Stimulated activated CD4-positive, alpha-beta T cell treated with anti-CD3 and anti-CD28 coated beads, TNF-alpha, amount 100 ng/mL, for 4 hours (primary cell): ENCODE data around the gene RGS9.

Source experiments
- DNase-seq, 3 experiments: peaks; one replicate each; pipeline ENCODE4 v3.0.0-alpha.2; 2020; ENCODE audit warnings: low read depth in 3 of 3

RGS9 gene

GRCh38 chr17:65181237-65182061 lies 44.3 kb downstream of the RGS9 start:
- no peak for DNase-seq

- DNase-seq = no peak
These were observed 45.1 kb downstream of the RGS9 start for GRCh38 chr17:65182233-65182632.

GRCh38 chr17:65183736-65184135 lies 46.6 kb downstream of the RGS9 start:
- DNase-seq = no peak

DNA sequence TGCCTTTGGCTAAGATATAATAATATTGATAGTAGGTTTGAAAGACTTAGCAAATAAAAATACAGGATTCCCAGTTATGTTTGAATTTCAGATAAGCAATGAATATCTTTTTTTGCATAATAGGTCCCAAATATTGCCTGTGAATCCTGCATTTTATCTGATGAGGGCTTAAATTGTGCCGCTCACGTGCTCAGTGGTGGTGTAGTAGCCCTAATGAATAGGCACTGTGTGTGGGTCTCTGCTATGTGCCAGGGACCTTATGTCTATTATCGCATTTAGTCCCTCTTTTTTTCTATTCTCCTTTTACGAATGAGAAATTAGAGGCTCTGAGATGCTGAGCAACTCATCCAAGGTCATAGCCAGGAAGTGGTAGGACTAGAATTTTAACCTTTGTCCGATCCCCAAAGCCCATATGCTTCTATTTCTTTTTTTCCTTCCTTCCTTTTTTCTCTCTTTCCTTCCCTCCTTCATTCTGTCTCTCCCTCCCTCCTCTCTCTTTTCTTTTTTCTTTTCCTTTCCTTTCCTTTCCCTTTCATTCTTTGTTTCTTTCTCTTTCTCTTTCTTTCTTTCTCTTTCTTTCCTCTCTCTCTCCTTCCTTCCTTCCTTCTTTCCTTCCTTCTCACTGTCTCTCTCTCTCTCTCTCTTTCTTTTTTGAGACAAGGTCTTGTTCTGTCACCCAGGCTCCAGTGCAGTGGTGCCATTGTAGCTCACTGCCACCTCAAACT lies 47.2 kb downstream of the RGS9 start:
- DNase-seq = no peak

- DNase-seq = no peak
These were observed 47.9 kb downstream of the RGS9 start for GRCh38 chr17:65185062-65185461.

- no peak for DNase-seq
These were observed 48.7 kb downstream of the RGS9 start for GRCh38 chr17:65185668-65186382.

GRCh38 chr17:65190467-65191097 lies 53.4 kb downstream of the RGS9 start:
- no peak for DNase-seq

GRCh38 chr17:65191811-65192740 lies 54.9 kb downstream of the RGS9 start:
- no peak for DNase-seq

GRCh38 chr17:65193305-65193704 lies 56.1 kb downstream of the RGS9 start:
- no peak for DNase-seq

GRCh38 chr17:65193716-65194293 lies 56.6 kb downstream of the RGS9 start:
- no peak for DNase-seq

DNA sequence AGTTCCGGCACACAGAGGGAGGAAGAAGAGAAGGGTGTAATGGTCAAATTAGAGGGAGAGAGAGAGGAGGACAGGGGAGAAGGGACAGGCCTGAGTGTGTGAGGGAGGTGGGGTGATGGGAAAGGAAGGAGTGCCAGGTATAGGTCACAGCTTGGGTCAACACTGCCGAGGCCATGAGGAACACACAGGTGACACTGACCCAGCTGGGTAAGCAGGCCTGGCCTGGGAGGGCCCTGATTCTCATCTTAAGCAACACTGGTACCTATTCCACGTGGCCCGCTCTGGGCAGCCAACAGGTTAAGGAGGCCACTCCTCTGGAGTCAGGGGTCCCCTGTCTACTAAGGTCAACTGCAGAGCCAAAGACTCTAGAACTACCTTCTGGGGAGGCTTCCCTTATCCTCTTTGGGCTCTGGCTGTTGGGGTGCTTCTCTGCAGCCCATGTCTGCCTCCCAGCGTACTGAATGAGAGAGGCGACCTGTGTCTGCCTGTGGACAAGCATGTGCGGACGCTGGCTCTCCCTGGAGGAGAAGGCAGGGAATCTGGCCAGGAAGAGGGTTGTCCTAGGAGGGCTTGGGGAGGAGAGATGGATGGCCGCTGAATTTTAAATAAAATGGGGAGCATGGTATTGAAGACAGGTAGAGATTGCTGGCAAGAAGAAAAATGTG lies 57.6 kb downstream of the RGS9 start:
- no peak for DNase-seq

GRCh38 chr17:65195716-65196115 lies 58.5 kb downstream of the RGS9 start:
- no peak for DNase-seq

DNA sequence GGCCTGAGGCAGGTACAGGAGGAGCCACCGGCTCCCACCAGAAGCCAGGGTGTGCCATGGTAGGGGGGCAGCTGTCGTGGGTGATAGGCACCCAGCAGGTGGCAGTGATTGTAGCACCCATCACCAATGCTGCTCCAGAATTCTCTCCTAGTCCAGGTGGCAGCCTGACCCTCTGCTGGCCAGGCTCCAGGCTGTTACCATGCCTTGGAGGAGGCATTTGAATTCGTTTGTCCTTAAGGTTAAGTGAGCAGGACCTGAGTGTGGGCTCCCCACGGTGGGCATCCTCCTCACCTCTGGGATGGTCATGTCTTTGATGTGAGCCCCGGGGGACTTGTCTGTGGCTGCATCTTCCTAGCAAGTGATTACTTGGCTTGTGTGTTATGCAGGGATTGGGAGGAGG lies 59.4 kb downstream of the RGS9 start:
- no peak for DNase-seq

DNA sequence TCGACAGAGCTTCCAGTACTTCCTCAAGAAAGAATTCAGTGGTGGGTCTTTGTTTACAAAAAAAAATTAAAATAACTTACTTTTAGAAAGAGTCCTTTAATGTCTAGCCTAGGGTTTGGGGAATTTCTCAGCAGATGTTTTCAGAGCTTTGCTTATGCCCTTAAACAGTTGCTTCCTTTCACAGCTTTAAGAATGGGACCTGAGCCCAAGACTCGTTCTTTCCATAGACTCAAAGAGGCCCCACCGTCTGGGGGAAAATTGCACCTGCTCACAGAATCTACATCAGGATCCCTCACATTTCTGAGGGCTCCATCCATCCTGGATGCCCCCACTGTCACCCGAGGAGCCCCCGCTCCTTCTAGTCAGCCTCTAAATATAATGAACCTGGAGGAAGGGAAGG lies 60.0 kb downstream of the RGS9 start:
- DNase-seq = no peak

DNA sequence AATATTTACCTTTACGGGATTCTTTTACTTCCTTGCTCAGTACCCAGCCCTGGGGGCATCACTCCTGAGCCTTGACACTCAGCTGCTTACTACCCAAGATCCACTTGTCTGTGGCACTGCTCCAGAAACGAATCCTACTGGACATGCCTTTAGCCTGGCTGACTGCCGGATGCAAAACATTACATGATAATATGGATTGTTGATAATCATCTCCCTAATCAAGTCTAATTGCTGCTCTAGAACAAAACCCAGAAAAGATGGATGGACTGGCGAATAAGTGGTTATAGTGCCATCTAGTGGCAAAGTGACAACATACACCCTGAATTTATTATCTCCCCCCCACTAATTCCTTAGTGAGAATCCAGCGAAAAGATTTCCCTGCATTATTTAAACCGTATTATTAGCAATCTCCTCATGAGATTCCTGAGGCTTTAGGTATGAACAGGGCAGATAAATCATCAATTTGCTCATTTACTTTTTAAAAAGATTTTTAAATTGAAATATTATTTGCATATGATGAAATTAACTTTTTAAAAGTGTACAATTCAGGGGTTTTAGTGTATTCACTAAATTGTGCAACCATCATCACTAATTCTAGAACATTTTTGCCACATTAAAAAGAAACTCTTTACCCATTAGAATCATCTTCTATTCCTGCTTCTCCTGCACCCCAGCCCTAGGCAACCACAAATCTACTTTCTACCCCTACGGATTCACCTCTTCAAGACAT lies 61.6 kb downstream of the RGS9 start:
- DNase-seq = no peak

- no peak for DNase-seq
These were observed 64.2 kb downstream of the RGS9 start for GRCh38 chr17:65201331-65201730.

- DNase-seq = no peak
These were observed 65.8 kb downstream of the RGS9 start for GRCh38 chr17:65202844-65203571.

- DNase-seq = no peak
These were observed 66.8 kb downstream of the RGS9 start for GRCh38 chr17:65204001-65204400.

DNA sequence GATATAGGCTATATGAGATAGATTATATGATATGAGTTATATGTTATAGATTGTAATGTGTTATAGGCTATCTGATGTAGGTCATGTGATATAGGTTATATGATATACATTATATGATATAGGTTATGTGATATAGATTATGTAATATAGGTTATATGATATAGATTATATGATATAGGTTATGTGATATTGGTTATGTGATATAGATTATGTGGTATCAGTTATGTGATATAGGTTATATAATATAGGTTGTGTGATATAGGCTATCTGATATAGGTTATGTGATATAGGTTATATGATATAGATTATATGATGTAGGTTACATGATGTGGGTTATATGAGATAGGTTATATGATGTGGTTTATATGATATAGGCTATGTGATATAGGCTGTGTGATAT lies 68.5 kb downstream of the RGS9 start:
- DNase-seq = no peak
